Activated CD4-positive, CD25-positive, alpha-beta regulatory T cell treated with anti-CD3 and anti-CD28 coated beads, Interleukin-2, amount 50 U/mL, for 16 hours (primary cell): ENCODE measurements around the gene CCDC149.

Experiments
- DNase-seq: peaks from one replicate; pipeline ENCODE4 v3.0.0-alpha.2; 2020; ENCODE audit warnings: low read depth, low spot score

Gene CCDC149

DNA sequence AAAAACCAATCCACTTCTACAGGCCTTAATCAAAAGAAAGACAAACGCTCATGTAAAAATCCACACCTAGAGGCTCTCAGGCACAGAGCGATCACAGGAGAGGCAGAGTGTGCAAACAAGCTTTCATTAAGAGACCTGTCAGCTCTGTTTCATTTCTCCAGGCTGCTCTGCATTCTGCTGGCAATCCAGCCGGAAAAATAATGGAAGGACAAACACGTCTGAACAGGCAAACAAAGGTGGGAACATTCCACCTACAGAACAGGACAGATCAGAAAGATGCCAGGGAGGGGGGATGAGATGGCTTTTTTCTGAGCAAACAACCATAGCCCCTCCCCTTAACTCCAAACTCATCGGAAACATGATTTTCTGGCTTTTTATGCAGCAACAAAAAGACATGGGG, 107.8 kb downstream of the CCDC149 start:
- DNase-seq: no peak

DNA sequence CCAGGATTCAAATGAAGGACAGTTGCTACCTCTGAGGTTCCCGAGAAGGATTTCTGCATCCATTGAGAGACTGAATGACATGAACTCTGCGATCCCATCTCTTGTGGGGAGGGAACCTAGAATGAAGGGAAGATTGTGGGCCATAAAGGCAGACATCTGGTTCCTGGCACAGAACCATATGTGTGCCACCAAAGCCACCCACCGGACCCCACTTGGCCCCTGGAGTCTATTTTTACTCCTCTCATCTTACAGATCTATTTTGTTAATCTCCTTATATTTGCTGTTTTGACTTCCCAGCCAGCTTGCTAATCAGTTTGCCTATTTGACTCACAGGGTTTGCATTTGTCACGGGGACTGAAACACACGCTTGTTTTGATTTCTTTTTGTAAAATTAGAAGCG, 110.2 kb downstream of the CCDC149 start:
- DNase-seq: no peak

DNA sequence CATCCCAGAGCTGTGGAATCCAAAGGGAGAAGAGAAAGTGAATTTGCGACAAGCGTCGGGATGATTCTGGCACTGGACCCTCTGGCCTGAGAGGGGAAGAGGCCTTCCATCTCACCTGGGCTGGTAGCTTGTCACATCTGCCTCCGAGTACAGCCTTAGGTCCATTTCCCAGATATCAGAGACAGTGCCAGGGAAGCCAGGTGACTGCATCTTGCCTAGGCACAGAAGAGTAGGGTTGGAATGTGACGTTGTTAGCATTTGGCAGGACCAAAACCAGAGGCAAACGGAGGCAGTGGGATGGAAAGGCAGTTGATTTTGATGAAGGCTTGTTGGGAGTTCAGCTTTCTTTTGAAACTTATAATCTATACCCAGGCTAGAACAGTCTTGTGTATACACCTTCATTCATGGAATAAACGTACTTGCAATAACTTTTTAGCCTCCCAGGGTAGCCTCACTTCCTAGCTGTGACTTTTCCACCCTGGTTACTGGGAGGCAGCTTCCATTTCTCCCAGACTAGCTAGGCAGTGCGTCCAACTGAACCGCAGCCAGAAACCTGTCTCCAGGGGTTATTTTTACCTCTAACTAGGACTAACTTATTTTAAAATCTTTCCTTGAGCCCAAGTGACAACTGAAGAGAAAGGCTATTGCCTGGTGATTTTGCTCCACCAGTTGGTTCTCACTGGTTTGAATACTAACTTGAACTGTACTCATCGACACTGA, 111.5 kb downstream of the CCDC149 start:
- no peak for DNase-seq

DNA sequence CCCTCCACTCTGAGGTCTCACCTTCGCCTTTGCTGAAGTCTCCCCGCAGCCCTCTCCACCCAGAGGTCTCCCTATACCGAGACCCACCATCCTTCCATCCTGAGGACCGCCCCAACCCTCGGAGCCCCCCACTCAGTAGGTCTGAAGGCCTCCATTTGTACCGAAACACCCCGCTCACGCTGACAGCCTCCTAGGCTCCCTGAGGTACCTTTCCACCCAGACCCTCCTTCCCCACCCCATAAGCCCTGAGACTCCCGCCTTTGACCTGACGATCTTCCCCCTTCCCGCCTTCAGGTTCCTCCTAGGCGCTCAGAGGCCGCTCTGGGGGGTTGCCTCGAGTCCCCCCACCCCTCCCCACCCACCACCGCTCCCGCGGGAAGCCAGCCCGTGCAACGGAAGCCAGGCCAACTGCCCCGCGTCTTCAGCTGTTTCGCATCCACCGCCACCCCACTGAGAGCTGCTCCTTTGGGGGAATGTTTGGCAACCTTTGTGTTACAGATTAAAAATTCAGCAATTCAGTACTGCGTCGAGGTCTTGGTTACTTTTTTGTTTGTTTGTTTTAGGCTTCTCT, 112.4 kb downstream of the CCDC149 start:
- DNase-seq: no peak

DNA sequence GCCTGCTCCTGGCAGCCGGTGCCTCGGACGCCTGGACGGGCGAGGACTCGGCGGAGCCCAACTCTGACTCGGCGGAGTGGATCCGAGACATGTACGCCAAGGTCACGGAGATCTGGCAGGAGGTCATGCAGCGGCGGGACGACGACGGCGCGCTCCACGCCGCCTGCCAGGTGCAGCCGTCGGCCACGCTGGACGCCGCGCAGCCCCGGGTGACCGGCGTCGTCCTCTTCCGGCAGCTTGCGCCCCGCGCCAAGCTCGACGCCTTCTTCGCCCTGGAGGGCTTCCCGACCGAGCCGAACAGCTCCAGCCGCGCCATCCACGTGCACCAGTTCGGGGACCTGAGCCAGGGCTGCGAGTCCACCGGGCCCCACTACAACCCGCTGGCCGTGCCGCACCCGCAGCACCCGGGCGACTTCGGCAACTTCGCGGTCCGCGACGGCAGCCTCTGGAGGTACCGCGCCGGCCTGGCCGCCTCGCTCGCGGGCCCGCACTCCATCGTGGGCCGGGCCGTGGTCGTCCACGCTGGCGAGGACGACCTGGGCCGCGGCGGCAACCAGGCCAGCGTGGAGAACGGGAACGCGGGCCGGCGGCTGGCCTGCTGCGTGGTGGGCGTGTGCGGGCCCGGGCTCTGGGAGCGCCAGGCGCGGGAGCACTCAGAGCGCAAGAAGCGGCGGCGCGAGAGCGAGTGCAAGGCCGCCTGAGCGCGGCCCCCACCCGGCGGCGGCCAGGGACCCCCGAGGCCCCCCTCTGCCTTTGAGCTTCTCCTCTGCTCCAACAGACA, 113.1 kb downstream of the CCDC149 start:
- DNase-seq: no peak

DNA sequence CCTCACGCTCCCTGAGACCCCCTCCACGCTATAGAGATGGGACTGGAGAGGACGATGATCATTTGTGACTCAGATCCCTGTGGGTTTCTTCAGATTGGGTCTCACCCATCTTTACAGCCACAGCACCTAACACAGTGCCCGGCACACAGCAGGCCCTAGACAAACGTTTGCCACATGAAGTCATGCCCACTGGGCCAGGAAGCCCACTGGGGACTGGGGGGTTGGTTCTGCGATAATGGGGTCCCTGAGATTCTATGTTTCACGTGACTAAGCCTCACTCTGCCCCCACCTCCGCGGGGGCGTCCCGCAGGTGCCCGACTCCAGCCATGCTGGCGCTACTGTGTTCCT, 113.7 kb downstream of the CCDC149 start:
- no peak for DNase-seq

DNA sequence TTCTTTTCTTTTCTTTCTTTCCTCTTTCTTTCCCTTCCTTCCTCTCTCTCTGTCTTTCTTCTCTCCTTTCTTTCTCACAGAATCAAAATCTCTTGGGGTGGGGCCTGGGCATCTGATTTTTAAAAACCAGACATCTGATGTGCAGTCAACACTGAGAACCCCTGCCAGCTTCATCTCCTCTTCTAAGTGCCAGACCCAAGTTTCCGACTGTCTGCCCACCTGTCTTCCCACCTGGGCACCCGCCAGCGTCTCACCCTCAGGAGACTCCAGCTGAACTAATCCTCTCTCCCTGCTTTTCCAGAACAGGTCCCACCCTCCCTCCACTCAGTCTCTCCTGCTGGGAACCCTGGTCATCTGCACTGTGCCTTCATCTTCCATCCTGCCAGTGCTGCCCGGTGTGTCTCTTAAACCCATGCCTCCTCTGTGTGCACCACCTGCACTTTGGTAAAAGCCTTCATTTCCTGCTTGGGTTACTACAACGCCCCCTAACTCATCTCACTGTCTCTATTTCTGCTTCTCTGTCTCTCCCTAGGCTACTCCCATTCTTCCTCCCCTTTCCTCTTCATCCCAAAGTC, 114.7 kb downstream of the CCDC149 start:
- no peak for DNase-seq

DNA sequence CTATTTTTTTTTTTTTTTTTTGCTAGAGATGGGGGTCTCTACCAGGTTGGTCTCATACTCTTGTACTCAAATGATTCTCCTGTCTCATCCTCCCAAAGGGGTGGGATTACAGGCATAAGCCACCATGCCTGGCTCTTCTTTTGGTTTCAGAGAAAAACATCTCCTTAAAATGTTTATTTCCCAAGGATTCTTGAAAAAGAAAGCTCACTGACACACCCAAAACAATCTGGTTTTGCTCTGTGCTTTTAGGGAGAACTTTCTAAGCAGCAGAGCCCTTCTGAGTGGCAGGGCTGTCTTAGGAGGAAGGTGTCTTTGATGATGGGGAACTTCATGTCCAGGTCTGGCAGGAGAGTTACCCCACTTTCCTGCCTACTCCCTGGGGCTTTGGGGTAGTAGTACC, 116.2 kb downstream of the CCDC149 start:
- no peak for DNase-seq

DNA sequence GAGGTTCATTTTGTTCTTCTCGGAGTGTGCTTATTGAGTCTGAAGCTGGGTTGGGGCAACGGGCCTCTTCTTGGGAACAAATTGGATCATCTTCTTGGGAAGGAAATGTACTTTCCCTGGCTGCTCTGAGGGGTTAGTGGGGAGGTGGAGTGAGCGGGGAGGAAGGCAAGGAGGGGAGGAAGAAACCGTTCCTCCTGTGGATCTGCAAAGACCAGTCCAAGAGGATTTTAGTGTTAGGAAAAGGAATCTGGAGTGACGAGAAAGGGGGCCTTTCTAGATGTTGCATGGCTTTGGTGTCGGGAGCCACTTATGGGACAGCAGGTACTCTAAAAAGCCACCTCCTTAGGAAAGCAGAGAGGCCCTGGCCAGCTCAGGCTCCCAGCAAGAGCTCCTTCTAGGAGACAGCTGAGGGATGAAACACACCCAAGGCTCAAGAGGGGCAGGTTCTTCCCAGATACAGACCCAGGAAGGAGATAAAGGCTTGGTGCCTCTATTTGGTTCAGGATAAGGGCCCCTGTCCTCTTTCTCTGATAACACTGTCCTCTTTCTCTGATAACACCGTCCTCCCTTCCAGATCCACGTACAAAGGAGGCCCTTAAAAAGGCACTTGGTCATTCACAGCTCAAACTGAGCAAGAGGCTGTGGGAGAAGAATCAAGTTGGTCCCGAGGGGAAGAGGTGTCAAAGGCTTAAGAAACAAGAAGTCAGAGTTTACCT, 117.0 kb downstream of the CCDC149 start:
- DNase-seq: no peak

DNA sequence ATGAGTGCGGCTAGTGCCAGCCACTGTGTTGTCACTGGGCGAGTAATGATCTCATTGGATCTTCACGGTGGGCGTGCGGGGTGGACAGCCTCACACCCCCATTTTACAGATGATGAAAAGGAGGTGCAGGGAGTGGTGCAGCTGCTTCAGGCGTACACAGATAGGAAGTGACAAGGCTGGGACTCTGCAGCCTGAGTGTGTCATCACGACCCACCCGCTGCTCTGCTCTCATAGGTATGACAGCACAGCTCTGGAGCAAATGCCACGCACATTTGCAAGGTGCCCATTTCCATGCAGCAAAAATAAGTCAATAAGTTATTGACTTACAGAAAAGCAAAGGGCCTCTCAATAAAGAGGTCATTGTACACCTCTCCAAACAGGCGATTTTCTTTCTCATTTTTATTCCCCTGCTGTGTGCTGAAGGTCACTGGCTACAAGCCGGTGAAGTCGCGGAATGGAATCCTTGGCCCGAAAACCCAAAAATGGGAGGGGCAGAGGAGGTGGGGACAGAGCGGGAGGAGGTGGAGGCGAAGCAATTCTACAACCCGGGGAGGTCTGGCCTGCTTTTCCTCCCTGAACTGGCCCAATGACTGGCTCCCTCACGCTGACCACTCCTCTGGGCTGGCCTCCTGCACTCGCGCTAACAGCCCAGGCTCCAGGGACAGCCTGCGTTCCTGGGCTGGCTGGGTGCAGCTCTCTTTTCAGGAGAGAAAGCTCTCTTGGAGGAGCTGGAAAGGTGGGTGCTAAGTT, 117.8 kb downstream of the CCDC149 start, which contains the start of gene SOD3:
Gene SOD3, plus strand, starts transcription at position 658 of the 750 bp plus-strand sequence. CDS start 3,949 bp downstream, outside the sequence.
- no peak for DNase-seq

DNA sequence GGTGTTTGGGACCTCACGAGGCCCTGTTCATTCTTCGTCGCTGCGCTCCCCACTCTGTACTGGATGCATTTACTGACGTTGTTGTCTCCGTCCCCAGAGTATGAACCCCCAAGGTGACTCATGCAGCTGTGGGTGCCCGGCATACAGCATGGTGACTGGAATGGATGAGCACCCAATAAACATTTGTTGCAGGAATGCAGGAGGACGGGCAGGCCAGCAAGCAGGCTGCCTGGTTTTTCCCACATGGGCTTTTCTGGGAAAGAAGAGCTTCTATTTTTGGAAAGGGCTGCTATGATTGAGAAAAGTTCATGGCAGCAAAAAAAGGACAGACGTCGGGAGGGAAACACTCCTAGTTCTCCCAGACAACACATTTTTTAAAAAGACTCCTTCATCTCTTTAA, 118.4 kb downstream of the CCDC149 start:
- DNase-seq: no peak

DNA sequence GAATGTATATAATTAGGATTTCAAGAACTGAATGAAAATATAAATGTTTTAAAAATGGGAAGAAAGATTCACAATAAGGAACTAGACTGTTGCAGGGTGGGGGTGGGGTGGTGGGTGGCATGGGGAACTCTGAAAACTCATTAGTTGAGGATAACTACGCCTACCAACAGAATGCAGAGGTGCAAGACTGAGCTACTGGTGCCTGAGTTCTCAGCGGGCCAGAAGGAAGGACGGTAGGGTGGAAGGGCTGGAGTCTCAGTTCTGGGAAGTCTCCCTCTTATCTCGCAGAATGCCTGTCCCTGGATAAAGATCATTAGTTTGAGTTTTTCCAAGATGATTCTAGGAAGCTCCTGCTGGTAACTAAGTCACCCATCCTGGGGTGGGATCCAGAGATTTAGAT, 118.8 kb downstream of the CCDC149 start:
- no peak for DNase-seq

DNA sequence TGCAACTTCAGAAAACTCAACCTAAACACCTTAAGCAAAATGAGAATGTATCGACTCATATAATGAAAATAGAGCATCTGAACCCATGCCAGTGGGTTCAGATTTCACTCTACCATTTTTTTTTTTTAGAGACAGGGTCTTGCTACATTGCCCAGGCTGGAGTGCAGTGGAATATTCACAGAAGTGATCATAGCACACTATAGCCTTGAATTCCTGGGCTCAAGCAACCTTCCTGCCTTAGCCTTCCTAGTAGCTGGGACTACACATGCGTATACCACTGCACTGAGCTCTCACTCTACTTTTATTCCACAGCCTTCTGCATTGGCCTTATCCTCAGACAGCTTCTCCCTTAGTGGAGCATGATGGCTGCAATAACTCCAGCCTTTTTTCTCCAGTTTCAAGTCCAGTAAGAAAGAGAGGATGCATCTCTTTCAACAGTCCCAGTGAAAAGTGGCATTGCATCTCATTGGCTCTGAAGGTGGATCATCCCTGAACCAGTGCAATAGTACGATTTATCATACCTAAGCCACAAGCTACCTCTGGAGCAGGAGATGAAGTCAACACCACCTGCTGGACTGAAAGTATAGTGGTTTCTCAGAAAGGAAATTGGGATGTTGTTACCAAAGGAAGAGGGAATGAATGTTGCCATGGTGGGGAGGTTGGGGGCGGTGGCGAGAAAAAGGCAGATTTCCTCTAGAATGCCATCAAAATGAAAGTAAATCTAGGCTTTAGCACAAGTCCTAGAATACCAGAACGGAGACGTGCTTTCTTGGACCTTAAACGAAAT, 119.4 kb downstream of the CCDC149 start:
- DNase-seq: no peak

DNA sequence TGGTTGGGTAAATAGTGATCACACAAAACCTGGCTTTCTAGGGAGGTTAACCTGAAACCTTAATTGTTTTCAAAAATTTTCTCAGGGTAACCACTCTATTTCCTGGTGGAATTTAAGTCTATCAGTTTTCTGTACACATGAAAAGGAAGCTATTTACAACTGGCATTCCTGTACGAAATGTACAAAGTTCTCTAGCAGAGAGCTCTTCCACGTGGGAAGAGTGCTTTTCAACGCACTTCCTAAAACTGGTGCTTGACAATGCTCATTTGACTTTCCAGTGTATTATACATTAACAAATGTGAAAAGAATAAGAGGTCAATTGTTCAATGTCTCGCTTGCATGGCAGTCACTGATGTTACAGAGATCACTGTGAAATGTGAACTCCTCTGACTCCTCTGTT, 120.3 kb downstream of the CCDC149 start:
- DNase-seq: no peak

DNA sequence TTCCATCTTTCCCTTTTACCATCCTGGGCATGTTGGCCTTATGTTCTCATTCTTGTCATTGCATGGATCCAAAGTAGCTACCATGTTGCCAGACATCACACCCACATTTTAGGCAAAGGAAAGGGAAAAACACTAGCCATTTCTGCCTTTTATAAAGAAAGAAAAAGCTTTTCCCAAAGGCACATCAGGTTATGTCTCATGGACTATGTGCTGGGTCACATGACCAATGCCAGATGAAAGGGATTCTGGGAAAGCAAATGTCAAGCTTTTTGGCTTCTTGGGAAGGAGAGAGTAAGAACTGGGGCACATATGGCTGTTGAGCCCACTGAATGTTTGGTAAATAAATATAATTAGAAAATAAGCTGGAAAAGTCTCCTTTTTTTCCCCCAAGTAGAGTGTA, 121.8 kb downstream of the CCDC149 start:
- no peak for DNase-seq

DNA sequence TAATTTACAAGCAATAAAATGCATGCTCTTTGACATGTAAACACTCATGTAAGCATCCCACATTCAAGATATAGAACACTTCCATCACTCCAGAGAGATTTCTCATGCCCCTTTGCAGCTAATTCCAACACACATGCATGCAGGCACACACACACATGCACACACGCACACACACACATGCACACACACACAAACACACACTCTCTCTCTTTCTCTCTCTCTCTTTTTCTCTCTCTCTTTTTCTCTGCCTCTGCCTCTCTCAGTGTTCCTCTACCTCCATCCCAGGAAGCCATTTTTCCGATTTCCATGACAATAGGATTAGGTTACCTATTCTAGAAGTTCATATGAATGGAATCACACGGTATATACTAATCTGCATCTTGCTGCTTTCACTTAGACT, 129.3 kb downstream of the CCDC149 start:
- no peak for DNase-seq

DNA sequence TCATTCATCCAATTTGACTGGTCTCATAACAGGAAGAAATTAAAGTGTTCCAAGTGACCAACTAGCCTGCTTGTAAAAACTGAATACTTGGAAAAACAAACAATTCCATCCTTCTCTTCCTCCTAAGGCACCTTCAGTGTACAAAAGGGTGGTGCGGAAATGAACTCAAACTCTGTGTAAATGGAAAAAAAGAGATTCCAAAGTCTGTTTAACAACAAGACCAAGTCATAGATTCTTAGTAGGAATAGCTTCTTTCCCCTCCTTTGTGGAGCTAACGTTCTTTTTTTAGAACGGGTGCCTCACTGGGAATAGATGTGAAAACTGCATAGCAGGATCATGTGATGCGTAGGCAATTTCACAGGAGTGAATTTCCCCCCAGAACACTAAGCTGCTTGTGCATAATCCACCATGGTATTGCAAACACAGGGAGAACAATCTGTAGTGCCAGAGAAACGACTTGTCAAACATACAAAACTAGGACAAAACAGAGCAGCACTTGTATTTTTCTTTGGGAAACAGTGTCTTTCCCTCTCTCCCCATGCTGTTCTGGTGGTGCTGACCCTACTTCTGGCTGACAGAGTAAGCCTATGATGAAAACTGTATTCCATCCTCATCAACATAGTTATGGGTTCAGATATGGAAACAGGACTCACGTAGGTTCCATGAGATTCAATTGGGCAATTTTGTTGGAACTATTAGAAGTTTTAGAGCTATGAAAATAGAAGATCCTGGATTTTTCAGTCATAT, 130.7 kb downstream of the CCDC149 start:
- no peak for DNase-seq

DNA sequence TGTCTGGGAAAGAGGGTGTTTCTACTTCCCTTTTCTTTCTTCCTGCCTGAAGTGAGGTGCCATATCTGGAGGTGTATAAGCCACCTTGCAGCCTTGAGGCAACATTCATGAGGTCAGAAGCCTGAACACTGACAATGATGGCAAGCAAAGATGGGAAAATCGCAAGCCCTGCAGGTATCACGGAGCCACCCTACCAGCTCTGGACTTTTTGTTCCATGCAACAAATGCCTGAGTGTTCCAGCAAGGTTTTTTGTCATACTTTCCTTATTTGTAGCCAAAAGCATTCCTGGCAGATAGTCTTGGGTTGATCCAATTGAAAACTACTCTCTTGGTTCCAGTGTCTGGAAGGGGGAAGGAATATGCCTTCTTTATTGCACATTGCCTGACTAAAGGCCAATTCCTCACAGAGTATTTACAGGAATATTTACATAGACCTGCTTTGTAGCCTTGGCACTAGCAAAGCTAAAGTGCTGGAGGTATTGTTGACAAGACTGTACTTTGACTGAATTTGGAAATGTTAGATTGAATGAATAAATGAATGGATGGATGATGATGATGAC, 131.8 kb downstream of the CCDC149 start:
- DNase-seq: no peak

DNA sequence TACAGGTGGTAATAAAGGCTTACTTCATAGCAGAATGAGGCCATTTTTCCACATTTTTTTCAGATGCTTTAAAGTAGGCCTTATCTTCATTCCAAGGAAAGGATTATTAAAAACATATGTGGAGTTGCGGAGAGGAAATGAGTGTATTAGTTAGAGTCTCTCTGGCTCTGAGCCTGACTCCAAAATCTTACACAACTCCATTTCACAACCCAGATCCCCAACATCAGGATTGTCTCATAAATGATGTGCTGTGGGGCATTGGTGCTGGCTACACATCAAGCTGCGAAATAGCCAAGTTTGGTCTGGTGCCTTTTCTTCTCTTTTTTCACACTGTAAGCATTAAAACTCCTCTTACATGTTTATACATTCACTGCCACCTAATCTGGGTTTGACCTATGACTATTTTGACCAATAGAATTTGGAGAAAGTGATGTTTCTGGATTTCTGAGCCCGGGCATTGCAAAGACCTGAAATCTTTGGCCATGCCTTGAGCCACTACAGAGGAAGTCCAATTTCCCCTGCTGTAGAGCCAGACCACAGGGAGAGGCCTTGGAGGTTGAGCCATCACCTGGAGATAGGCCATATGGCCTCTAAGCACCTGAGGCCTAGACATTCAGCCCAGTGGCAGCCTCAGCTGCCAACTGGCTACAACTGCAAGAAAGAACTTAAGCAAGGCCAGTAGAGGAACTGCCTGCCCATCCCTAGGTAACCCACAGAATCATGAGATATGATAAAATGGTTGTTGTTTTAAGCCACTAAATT, 134.2 kb downstream of the CCDC149 start:
- no peak for DNase-seq
